BE2C (cell line): ENCODE measurements around the gene TP53INP2. TPM values are rescaled to one million over a fixed set of nuclear protein-coding genes. Genes with fewer than 3 reads are reported as not detected.
"Not testable (repeated sequence)": the region's sequence is repeated elsewhere in the genome, so short reads cannot be mapped to it uniquely, and the experiment has no call there.

Experiments
- DNase-seq: peaks from one replicate; pipeline ENCODE4 v3.0.0-alpha.2; 2020
- H3K27me3 ChIP-seq: fragments of 250-450 bp; sonication (Bioruptor Pico); 2 replicates; pipeline ENCODE4 v1.5.1; 2020; ENCODE audit warnings: mild to moderate bottlenecking
- H3K36me3 ChIP-seq: fragments of 250-450 bp; sonication (Bioruptor Pico); 2 replicates; pipeline ENCODE4 v1.5.1; 2020; ENCODE audit warnings: mild to moderate bottlenecking
- H3K4me1 ChIP-seq: fragments of 250-450 bp; sonication (Bioruptor Pico); 2 replicates; pipeline ENCODE4 v1.5.1; 2020
- H3K4me3 ChIP-seq: 2 replicates; pipeline ENCODE4 v1.5.1; 2011; ENCODE audit warnings: low read depth, low read length
- H3K9me3 ChIP-seq: fragments of 250-450 bp; sonication (Bioruptor Pico); 2 replicates; pipeline ENCODE4 v1.5.1; 2020
- polyA plus RNA-seq: library from polyadenylated mRNA; unstranded; fragments of >200 nt; gene quantifications from one replicate; pipeline ENCODE4 v1.2.1, GENCODE V29; 2012; ENCODE audit warnings: low read depth, missing spikeins; ENCODE audit not compliant: insufficient read length, insufficient read depth
- TF ChIP-seq, protein P1 (sequence below): IDR thresholded peaks from 2 replicates; pipeline ENCODE4 v1.5.1; 2012; ENCODE audit warnings: mild to moderate bottlenecking, low read depth, low read length

Gene TP53INP2, protein sequence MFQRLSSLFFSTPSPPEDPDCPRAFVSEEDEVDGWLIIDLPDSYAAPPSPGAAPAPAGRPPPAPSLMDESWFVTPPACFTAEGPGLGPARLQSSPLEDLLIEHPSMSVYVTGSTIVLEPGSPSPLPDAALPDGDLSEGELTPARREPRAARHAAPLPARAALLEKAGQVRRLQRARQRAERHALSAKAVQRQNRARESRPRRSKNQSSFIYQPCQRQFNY
- 40.4 TPM for polyA plus RNA-seq

DNA sequence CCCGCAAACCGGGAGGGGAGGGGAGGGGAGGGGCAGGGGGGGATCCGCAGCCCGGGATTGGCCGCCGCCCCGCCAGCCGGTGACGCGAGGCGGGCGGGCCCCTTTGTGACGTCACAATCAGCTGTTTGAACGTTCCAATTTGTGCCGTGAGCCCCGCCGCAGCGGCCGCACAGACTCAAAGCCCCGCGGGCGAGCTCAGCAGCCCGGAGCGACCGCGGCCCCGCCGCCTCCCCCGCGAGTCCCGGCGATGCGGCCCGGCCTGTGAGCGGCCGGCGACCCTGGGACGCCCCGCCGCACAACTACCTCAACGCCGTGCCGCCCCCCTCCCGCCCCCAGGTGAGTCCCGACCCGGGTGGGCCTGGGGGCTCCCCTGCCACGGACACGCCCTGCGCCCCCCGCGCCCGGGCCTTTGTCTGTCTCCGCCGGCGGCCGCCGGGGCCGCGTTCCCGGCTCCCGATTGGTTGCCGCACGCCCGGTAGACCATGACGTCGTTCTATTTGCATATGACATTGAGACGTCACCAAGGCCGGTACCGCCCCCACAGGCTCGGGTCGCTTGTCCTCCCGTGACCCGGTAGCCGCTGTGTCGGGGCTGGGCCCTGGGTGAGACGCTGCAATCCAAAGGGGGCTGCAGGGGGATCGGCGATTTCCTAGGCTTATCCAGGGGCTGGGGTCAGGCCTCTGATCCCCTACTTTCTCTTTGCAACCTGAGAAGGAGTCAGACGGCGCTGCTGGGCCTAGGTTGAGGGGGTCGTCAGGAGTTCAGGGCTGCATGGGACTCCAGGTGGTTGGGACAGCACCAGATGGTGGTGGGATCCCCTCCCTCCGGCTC, at the start of gene TP53INP2:
TSS of gene TP53INP2 (plus strand) at position 168 of the 831 bp plus-strand sequence. CDS start 4,396 bp downstream, outside the sequence.
- H3K4me3 ChIP-seq, result peak within 1 kb of the TSS; percentile 64
- no peaks in the 10 kb centered on the region for H3K27me3 ChIP-seq
- peaks cover 6% of the 10 kb centered on the region; the same call in 1 of the 2 replicates for H3K4me1 ChIP-seq
- DNase-seq, result peak; percentile 95
- no peaks in the 10 kb centered on the region for H3K36me3 ChIP-seq
- no peaks in the 10 kb centered on the region for H3K9me3 ChIP-seq
- TF ChIP-seq, protein P1, sequence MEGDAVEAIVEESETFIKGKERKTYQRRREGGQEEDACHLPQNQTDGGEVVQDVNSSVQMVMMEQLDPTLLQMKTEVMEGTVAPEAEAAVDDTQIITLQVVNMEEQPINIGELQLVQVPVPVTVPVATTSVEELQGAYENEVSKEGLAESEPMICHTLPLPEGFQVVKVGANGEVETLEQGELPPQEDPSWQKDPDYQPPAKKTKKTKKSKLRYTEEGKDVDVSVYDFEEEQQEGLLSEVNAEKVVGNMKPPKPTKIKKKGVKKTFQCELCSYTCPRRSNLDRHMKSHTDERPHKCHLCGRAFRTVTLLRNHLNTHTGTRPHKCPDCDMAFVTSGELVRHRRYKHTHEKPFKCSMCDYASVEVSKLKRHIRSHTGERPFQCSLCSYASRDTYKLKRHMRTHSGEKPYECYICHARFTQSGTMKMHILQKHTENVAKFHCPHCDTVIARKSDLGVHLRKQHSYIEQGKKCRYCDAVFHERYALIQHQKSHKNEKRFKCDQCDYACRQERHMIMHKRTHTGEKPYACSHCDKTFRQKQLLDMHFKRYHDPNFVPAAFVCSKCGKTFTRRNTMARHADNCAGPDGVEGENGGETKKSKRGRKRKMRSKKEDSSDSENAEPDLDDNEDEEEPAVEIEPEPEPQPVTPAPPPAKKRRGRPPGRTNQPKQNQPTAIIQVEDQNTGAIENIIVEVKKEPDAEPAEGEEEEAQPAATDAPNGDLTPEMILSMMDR, result no peak

DNA sequence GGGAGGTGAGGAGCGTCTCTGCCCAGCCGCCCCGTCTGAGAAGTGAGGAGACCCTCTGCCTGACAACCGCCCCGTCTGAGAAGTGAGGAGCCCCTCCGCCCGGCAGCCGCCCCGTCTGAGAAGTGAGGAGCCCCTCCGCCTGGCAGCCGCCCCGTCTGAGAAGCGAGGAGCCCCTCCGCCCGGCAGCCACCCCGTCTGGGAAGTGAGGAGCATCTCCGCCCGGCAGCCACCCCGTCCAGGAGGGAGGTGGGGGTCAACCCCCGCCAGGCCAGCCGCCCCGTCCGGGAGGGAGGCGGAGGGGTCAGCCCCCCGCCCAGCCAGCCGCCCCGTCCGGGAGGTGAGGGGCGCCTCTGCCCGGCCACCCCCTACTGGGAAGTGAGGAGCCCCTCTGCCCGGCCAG, 45.5 kb upstream of the TP53INP2 start:
- DNase-seq, H3K9me3 ChIP-seq, H3K27me3 ChIP-seq, H3K36me3 ChIP-seq, H3K4me3 ChIP-seq, H3K4me1 ChIP-seq: not testable (repeated sequence)

DNA sequence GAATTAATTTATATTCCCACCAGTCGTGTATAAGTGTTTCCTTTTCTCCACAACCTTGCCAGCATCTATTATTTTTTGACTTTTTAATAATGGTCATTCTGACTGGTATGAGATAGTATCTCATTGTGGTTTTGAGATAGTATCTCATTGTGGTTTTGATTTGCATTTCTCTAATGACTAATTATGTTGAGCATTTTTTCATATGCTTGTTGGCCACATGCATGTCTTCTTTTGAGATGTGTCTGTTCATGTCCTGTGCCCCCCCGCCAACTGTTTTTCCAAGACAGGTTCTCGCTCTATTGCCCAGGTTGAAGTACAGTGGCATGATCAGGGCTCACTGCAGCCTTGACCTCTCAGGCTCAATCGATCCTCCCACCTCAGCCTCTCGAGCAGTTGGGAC, 42.3 kb upstream of the TP53INP2 start:
- H3K4me3 ChIP-seq, H3K36me3 ChIP-seq, DNase-seq, H3K9me3 ChIP-seq, H3K4me1 ChIP-seq, H3K27me3 ChIP-seq: not testable (repeated sequence)

DNA sequence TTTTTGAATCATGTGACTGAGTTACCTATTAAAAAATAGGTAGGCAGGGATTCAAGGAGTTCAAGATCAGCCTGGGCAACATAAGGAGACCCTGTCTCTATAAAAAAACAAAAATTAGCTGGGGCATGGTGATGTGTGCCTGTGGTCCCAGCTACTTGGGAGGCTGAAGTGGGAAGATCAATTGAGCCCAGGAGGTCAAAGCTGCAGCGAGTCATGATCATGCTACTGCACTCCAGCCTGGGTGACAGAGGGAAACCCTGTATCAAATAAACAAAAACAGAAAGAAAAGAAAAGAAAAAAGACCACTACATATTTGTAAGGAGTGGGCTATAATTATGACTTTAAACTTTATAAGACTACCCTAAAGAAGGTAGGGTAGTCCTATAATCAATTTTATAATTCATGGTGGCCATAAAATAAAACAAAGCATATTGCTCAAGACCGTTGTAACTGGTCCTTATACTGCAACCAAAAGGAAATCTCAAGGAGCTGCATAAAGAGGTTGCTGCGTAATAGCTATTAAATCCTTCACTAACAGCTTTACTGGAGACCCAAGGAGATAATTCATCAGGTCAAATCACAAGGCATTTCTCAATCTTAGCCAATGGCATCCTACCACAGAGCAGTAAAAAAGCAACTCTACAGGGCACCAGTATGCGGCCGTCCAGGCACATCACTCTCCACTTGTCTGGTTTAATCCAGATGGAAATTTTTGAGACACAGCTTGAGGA, 40.8 kb upstream of the TP53INP2 start:
- H3K4me3 ChIP-seq, result no peak overlapping the region
- no peaks in the 10 kb centered on the region for H3K4me1 ChIP-seq
- no peaks in the 10 kb centered on the region for H3K9me3 ChIP-seq
- no peaks in the 10 kb centered on the region for H3K27me3 ChIP-seq
- no peaks in the 10 kb centered on the region for H3K36me3 ChIP-seq
- no peak for DNase-seq
- TF ChIP-seq, protein P1, result no peak

DNA sequence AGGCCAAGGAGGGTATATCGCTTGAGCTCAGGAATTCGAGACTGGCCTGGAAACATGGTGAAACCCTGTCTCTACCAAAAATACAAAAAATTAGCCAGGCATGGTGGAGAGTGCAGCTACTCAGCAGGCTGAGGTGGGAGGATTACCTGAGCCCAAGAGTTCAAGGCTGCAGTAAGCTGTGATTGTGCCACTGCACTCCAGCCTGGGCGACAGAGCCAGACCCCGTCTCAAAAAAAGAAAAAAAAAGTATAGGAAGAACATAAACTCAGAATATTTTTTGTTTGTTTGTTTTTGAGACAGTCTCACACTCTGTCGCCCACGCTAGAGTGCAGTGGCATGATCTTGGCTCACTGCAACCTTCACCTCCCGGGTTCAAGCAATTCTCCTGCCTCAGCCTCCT, 39.4 kb upstream of the TP53INP2 start:
- not testable (repeated sequence) for H3K4me1 ChIP-seq, H3K4me3 ChIP-seq, H3K27me3 ChIP-seq, DNase-seq, H3K36me3 ChIP-seq, H3K9me3 ChIP-seq

DNA sequence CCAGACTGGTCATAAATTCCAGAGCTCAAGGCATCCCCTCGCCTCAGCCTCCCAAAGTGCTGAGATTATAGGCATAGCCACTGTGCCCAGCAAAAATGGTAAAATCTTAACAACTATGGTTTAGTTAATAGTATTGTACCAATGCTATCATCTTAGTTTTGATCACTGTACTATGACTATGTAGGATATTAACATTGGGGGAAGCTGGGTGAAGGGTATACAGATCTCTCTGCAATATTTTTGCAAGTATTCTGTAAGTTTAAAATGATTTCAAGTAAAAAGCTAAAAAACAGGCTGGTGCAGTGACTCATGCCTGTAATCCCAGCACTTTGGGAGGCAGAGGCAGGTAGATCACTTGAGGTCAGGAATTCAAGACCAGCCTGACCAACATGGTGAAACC, 35.0 kb upstream of the TP53INP2 start:
- TF ChIP-seq, protein P1, result no peak
- Histone ChIP-seq H3K27me3 (no peaks in the 10 kb centered on the region), H3K9me3 (no peaks in the 10 kb centered on the region), H3K4me3 (no peak overlapping the region), H3K4me1 (no peaks in the 10 kb centered on the region), H3K36me3 (no peaks in the 10 kb centered on the region)
- no peak for DNase-seq

DNA sequence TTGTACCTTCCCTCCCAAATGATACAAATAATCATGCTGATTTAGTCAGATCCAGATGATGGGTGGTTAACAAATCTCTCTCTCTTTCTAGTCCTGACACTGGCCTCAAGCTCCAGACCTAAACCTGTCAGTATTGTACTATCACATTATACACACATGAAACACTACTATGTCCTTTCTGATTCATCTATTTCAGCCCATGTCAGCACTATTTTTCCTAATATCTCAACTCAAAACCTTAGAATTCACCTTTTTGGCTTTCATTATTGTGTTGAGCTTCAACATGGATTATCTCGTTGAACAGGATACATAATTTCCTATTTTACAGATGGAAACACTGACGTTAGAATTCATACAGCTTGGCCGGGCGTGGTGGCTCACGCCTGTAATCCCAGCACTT, 30.7 kb upstream of the TP53INP2 start:
- Histone ChIP-seq H3K9me3 (no peaks in the 10 kb centered on the region), H3K36me3 (no peaks in the 10 kb centered on the region), H3K27me3 (no peaks in the 10 kb centered on the region), H3K4me3 (no peak overlapping the region), H3K4me1 (no peaks in the 10 kb centered on the region)
- no peak for DNase-seq
- TF ChIP-seq, protein P1, result no peak
